ENCODE data around the gene DBF4B.

GRCh38 chr17:44786551-44787081 is 78.2 kb downstream of the DBF4B start:
- TF ChIP-seq CTCF (IDR thresholded peaks at IDR 0.05 in 2 of 3, conservative IDR thresholded peaks at IDR 0.05 in 1 of 3; ENCODE audit: borderline replicate concordance in 1 of 3, insufficient read depth in 1 of 3, low read depth in 2 of 3, low read length in 2 of 3), result no peak
- no peak for TF ChIP-seq RAD21 (IDR thresholded peaks at IDR 0.05; ENCODE audit: low read depth)
- TF ChIP-seq POLR2A (IDR thresholded peaks at IDR 0.05; ENCODE audit: borderline replicate concordance, extremely low read depth, insufficient read depth, insufficient read length), result no peak
- TF ChIP-seq JUND (IDR thresholded peaks at IDR 0.05), result no peak
- TF ChIP-seq ELF1 (IDR thresholded peaks at IDR 0.05; ENCODE audit: borderline replicate concordance, low read depth), result no peak
- no peak for TF ChIP-seq ATF3 (IDR thresholded peaks at IDR 0.05)
- no peak for TF ChIP-seq POLR2AphosphoS5 (IDR thresholded peaks at IDR 0.05; ENCODE audit: low read depth, low read length)
- no peak for TF ChIP-seq CBX3 (IDR thresholded peaks at IDR 0.05; ENCODE audit: low read depth)
- no peak for TF ChIP-seq SP1 (IDR thresholded peaks at IDR 0.05; ENCODE audit: low read depth)
- TF ChIP-seq CEBPB (IDR thresholded peaks at IDR 0.05; ENCODE audit: low read depth), result no peak
- no peak for TF ChIP-seq TCF7L2 (IDR thresholded peaks at IDR 0.05; ENCODE audit: borderline replicate concordance, extremely low read depth, insufficient read depth, insufficient read length)
- TF ChIP-seq EZH2phosphoT487 (IDR thresholded peaks at IDR 0.05; ENCODE audit: borderline replicate concordance), result no peak
- no peak for TF ChIP-seq ZFX (IDR thresholded peaks at IDR 0.05)
